DMS53 (cell line): ENCODE data around the gene SKAP2.

Source experiments
- DNase-seq: peaks from one replicate; lab custom pipeline; 2025; lab: John Stamatoyannopoulos, UW

SKAP2 gene

GRCh38 chr7:26631601-26632000 lies 232.8 kb downstream of the SKAP2 start:
- DNase-seq = no peak

- no peak for DNase-seq
Observed at GRCh38 chr7:26630941-26631580, 233.3 kb downstream of the SKAP2 start.

- no peak for DNase-seq
Observed at GRCh38 chr7:26630361-26630760, 234.0 kb downstream of the SKAP2 start.

GRCh38 chr7:26629696-26630095 lies 234.7 kb downstream of the SKAP2 start:
- DNase-seq = peak; percentile 54

GRCh38 chr7:26627891-26628341 lies 236.5 kb downstream of the SKAP2 start:
- no peak for DNase-seq

- DNase-seq = no peak
Observed at GRCh38 chr7:26627221-26627620, 237.2 kb downstream of the SKAP2 start.

- no peak for DNase-seq
Observed at GRCh38 chr7:26626687-26627086, 237.7 kb downstream of the SKAP2 start.

GRCh38 chr7:26626156-26626555 lies 238.2 kb downstream of the SKAP2 start:
- no peak for DNase-seq

- no peak for DNase-seq
Observed at GRCh38 chr7:26625286-26625685, 239.1 kb downstream of the SKAP2 start.

- DNase-seq = no peak
Observed at GRCh38 chr7:26624839-26625238, 239.6 kb downstream of the SKAP2 start.

- no peak for DNase-seq
Observed at GRCh38 chr7:26624431-26624830, 240.0 kb downstream of the SKAP2 start.

GRCh38 chr7:26620352-26620751 lies 244.0 kb downstream of the SKAP2 start:
- peak; percentile 50 for DNase-seq

GRCh38 chr7:26619348-26619984 lies 244.9 kb downstream of the SKAP2 start:
- DNase-seq = no peak

GRCh38 chr7:26618898-26619297 lies 245.5 kb downstream of the SKAP2 start:
- DNase-seq = no peak

GRCh38 chr7:26618449-26618848 lies 245.9 kb downstream of the SKAP2 start:
- peak; percentile 30 for DNase-seq
